Measurements from ENCODE around the gene ATXN7L1.
"Not testable (repeated sequence)": the region's sequence is repeated elsewhere in the genome, so short reads cannot be mapped to it uniquely, and the experiment has no call there.

The ATXN7L1 gene

DNA sequence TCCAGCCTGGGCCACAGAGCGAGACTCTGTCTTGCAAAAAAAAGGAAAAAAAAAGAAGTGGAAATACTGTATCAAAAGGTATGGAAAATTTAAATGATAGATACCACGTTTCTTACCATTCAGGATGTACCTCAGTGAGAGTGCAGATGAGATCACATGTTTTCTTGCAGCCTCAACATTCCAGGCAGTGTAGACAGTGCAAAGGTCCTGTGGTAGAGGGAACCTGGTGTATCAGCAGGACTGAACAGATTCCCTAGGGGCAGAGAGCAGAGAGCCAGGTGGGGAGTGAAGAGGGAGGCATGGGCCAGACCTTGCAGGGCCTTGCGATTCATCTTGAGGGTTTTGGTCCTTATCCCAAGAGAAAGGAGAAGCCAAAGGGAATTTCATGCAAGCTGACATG, 17.7 kb upstream of the ATXN7L1 start:
- in situ Hi-C loops (cut with MboI; ENCODE audit: low sequenced_read_pairs), result no loop called here

DNA sequence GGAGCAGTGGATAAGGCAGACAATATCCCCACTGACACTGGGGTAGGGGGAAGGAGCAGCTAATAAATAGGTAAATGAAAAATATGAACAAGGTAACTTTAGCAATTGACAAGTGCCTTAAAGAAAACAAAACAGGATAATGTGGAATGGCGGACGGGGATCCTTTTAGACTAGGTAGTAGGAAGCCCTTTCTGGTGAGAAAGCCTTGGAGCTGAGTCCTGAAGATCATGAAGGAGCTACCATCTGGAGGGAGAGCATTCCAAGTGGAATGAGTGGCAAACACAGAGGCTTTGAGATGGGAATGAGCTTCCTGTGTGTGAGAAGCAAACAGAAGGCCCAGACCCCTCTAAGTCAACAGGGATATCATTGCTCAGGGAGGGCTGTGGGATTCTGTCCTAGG, 16.0 kb upstream of the ATXN7L1 start:
- in situ Hi-C loops (cut with MboI; ENCODE audit: low sequenced_read_pairs), result no loop called here

DNA sequence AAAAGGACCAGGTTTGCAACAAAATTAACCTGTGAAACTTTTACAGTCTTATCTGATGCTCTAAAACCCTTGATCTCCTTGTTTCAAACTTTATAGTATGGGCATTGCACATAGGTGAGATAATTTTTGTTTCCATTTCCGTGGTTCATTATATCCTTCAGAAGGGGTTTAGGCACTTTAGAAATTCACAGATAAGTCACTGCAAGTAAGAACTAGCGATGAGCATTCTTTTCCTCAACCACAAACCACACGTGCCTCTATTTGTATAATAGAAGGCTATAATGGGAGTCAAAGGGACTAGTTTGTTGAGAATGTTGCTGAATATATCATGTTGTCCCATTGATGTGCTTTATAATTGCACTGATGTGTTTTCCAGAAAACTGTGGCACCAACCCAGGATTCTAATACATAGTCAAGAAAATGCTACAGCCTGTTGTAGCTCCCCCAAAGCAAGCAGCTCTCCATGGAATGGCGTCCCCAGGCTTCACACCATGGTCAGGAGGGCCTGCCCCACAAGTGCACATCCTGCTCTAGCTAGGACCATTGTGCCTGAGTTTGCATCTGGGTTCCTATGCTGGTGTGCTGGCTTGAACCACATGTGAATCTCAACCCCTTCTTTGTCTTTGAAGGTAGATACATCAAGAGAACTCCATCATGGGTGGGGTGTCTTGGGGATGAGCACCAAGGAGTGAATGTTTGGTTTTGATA, 14.0 kb upstream of the ATXN7L1 start:
- in situ Hi-C loops (cut with MboI; ENCODE audit: low sequenced_read_pairs), result no loop called here

DNA sequence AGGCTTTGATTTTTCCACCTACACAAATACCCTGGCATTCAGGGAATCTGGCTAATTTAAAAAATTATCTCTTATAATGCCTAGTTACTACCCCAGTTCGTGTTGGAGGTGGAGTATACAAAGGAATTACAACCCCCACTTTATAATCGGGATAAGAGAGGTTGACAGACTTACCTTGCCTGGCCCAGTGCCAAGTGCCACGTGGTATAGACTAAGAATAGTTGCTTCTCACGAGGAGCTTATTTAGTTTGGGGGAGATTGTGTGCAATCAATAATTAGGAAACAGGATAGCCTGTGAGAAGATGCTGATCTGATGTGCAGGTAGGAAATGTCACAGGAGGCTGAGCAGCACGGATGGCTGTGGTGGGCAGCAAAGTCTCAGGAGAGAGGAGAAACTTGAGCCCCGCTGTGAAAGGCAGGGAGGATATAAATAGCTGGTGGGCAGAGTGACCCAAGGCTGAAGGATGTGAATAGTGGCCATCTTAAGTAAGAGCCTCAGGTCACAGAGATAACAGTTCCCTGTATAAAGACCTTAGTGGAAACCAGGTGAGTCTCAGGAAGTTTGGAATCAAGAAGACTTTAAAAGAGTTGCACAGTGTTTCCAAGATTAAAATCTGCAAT, 11.3 kb upstream of the ATXN7L1 start:
- in situ Hi-C loops (cut with MboI; ENCODE audit: low sequenced_read_pairs), result no loop called here

DNA sequence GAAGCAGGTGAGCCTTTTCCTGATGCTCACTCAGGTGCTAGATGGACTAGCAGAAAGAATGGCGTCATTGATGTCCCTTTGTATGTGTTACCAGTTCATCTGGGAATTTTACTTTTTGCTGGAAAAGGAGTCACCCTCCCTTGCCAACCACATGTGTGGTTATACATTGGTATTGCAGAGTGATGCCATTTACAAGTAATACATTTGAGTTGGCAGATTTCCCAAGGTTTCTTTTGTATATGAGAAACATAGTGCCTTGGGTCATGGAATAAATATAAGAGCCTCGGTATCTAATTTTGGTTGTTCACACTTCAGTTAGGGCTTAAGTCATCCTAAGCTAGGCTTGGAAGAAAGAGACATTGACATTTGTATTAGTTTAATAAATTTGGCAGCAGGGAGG, 10.4 kb upstream of the ATXN7L1 start:
- in situ Hi-C loops (cut with MboI; ENCODE audit: low sequenced_read_pairs), result no loop called here

DNA sequence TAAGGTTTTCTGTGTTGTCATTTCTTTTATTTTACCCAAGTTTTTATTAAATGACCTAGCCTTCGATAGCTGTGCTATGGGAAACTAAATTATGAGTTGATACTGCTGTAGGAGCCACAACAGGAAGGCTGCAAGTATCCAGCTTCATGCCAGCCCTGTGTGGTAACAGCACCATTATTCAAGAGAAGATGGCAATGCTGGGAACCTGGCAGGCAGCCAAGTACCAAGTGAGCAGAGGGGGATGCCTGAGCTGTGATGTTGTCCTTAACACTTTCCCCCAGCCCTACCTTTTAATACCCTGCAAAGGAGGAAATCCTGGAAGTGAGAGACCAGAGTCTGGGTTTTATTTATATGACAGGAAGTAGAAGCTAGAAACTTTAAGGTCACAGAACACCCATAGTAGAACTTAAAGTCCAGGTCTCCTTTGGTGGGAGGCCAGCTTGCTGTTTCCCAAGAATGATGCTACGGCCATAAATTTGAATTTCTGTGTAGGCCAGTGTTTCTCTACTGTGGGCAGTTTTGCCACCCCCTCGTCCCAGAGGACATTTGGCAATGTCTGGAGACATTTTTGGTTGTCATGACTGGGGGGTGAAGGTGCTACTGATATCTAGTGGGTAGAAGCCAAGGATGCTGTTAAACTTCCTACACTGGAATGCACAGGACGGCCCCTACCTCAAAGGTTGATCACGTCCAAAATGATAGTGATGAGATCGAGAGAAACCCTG, 9.2 kb upstream of the ATXN7L1 start:
- in situ Hi-C loops (cut with MboI; ENCODE audit: low sequenced_read_pairs), result no loop called here

DNA sequence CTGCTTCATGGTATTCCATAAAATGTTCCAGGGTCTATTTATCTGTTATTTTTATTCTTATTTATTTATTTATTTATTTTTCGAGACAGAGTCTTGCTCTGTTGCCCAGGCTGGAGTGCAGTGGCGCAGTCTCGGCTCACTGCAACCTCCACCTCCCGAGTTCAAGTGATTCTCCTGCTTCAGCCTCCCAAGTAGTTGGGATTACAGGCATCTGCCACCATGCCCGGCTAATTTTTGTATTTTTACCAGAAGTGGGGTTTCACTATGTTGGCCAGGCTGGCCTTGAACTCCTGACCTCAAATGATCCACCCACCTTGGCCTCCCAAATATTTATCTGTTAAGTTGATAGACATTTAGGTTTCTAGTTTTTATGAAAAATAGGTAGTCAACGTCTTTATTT, 6.8 kb upstream of the ATXN7L1 start:
- in situ Hi-C loops (cut with MboI; ENCODE audit: low sequenced_read_pairs), result not testable (repeated sequence)

DNA sequence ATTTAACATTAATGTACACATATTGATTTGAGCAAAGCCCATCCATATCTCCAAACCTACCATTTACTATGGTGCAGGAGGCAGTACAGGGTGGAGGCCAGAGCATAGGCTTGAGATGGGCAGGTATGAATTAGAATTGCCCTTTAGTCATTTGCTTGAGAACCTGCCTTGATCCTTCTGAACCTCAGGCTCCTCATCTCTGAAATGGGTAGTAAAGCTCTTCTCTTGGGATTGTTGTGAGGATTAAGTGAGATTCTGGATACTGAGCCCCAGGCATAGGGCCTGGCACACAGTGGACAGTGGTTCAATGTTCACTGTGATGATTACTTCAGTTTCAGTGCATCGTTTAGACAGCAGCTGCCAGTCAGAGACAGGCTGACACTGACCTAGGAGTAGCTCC, 5.0 kb upstream of the ATXN7L1 start:
- in situ Hi-C loops (cut with MboI; ENCODE audit: low sequenced_read_pairs), result no loop called here

DNA sequence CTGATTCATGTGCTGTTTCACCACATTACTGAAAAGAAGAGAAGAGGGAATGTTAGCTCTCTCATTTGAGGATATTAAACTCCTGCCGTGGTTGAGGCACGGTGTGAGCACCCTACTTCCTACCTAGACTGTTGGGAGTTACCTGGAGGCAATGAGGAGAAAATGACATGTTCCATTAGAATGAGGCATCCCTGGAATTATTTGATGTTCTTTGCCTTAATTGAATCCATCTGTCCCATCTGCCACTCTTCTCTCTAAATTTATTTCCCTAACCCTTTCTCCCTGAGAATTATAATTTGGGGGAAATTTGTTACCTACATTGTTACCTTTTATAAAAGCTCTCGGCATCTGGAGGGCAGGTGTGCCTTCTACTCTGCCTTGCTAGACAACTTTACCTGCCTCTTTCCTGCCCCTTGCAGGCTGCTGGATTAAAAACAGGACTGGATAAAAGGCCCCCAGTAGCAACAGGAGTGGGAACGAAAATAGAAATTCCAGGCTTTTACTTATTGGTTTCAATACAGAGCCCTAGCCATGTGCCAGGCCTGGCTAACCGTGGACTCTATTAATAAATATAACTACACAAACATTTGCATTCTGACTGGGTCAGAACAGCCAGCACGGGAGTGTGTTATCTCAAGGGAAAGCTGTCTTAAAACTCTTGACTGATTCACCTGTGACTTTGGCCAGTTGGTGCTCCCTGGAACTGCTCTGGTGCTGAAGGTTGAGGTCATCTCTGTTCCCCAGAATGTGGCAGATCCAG, 4.4 kb upstream of the ATXN7L1 start:
- in situ Hi-C loops (cut with MboI; ENCODE audit: low sequenced_read_pairs), result no loop called here

DNA sequence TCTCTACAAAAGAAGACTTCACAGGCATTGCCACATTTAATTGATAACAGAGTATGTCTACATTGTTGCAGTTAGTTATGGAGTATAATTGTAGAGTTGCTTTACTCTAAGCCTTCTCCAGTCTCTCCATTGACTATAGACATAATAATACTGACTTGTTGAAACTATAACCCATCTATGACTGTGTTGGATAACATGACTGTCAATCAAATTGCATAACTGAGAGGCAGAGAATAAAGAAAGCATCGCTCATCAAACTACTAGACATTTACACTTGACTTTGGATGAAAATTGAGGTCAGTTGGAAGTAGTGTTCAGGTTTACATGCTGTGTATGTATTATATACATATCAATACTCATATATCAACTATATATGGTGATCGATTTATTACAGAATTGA, 3.4 kb upstream of the ATXN7L1 start:
- in situ Hi-C loops (cut with MboI; ENCODE audit: low sequenced_read_pairs), result no loop called here

DNA sequence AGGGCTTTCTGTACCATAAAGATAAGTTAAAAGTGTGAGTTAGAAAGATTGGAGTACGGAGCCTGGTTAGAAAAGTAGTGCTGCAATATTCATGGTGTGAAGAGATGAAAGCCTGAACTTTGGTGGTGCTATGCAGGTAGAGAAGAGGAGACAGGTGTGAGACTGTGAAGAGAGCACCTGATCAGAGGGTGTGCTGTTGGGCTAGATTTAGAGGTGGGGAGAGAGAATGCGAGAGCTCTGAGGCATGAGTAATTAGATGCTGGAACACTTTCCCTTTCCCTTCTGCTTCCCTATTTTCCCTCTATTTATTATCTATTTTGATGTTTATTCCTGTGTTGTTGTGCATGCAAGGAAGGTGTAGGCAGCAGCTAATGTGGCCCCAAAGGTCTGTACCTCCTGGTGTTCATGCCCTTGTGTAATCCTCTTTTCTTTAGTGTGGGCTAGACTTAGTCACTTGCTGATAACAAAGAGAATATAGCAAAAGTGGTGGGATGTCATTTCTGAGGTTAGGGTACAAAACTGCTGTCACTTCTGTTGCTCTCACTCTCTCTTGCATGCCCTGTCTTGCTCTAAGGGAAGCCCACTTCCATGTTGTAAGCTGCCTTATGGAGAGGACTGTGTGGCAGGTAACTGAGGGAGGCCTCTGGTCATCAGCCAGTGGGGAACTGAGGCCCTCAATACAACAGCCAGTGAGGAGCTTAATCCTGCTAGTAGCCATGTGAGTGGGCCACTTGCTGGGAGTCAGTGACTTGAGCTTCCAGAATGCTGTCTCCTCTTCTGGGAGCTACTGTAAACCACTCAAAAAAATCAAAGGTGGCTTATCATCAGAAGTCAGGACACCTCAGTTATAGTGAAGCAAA, 2.6 kb upstream of the ATXN7L1 start:
- in situ Hi-C loops (cut with MboI; ENCODE audit: low sequenced_read_pairs), result no loop called here

DNA sequence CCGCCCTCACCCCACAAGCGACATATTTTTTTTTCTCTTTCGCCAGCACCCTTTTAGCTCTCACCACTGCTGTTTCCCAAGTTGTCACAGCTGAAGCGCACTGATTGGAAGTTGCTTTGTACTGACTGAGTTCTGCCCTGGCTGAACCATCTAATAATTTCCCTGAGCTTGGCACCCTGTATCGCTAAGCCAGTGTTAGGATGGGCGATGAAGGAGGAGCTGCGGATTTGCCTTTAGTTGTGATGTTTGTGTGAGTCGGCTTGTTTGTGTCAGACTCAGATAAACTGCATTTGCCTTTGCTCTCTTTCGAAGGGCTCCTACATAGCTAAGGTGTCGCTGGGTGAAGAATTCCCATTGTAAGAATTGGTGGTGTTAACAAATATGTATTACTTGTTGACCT, 1.3 kb upstream of the ATXN7L1 start:
- in situ Hi-C loops (cut with MboI; ENCODE audit: low sequenced_read_pairs), result no loop called here

DNA sequence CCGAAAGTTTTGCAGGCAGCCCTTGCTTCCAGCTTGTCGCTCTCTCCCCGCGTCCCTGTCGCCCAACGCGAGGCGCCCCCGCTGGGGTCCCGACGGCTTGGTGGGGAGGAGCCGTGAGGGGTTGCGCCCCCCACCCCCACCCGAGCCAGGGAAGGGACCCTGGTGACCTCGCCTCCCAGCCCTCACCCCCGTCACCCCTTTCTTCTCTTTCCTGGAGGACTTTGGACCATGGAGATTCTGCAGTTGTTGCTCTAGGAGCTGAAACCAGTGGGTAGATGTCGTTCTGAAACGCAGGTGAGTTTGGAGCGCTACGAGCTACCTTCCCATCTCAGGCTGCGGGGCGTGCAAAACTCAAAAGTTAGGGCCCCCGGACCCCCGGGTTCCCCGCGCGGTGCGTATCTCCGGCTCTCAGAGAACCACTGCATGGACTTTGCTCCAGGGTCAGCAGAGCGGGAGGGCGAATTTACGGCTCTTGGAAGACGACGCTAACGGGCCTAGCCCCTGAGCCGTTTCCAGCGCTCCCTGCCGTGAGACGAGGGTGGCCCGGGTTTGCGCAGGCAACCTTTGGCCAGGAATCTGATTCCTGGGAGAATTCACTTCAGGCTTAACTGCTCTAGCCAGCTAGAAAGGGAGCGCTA, 684 bp upstream of the ATXN7L1 start:
- in situ Hi-C loops (cut with MboI; ENCODE audit: low sequenced_read_pairs), result no loop called here

DNA sequence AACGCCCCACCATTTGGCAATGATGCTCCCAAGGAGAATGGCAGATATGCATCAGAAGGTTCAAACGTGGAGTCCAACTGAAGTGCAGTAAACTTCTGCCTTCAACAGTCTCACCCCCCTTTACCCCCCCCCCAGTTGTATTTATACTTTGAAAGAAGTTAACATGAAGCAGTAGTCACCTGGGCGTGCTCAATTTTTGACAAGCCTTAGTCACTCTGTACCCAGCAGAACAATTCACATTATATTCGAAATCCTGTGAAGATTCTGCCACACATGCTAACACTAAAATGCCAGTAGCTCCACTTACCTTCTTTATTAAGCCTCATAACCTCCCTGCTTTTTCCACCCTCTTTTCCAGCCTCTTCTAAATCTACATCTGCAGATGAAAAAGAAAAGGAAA, 894 bp downstream of the ATXN7L1 start:
- in situ Hi-C loops (cut with MboI; ENCODE audit: low sequenced_read_pairs), result no loop called here

DNA sequence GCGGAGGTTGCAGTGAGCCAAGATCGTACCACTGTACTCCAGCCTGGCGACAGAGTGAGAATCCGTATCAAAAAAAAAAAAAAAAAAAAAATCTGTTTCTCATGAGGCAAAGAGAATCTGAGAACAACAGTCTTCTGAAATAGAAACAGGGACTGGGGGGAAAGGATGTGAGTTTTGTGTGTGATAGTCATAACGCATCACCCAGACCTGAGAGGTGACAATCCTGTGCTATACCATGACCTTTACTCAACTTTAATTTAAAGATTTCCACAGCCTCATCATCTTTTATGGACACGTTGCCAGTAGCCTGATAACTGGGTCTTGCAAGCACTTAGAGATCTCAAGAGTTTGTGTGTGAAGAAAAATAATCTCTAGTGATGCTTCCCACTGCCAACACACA, 2.3 kb downstream of the ATXN7L1 start:
- in situ Hi-C loops (cut with MboI; ENCODE audit: low sequenced_read_pairs), result no loop called here

DNA sequence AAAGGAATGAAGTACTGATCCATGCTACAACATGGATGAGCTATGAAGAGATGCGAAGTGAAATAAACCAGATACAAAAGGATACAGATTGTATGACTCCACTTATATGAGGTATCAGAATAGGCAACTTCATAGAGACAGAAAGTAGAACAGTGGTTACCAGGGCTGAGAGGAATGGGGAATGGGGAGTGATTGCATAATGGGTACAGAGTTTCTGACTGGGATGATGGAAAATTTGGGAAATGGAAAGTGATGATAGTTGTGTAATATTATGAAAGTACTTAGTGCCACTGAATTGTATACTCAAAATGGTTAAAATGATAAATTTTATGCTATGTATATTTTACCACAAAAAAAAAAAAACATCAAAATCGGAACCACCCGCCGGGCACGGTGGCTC, 3.9 kb downstream of the ATXN7L1 start:
- in situ Hi-C loops (cut with MboI; ENCODE audit: low sequenced_read_pairs), result no loop called here

DNA sequence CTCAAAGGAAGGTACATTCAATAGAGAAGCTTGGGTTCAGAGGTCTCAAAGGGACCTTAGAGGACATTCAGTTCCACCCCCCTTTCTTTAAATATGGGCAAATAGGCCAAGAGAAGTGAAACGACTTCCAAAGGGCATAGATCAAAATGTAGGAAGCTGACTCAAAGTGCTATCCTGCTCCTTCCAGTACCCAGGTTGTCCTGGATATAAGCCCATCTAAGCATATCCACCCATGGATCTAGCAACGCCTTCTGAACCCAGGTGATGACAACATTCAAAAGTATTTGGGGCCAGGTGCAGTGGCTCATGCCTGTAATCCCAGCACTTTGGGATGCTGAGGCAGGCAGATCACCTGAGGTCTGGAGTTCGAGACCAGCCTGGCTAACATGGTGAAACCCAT, 5.3 kb downstream of the ATXN7L1 start:
- in situ Hi-C loops (cut with MboI; ENCODE audit: low sequenced_read_pairs), result no loop called here

DNA sequence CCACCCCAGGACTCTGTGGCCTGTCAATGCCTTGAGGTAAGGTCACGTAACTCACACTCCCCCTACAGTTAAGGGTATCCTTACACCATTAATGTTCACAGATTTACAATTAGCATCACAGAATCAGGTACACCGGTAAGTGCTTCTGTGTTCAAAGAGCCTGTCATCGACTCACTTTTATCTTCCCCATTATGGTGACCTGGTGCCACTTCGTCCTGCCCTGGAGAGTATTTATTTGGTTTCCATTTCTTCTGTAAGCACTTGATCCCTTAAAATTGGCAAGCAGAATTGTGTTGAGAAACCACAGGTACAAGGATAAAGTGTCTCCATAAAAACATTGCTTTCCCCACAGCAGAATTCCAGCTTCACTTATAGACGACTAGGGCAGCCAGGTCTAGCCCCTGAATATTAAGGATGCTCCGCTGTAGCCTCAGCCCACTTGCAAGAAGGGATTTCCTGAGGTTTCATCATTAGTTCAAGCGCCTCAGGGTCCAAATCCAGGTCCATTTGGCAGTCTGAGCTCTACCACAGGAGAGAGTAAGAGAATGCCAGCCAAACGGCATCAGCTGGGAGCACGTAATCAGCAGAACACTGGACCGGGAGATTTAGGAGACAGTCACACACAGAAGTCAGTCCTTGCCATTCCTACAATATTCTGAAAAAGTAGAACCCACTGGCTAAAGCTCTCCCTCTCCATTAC, 10.1 kb downstream of the ATXN7L1 start:
- in situ Hi-C loops (cut with MboI; ENCODE audit: low sequenced_read_pairs), result no loop called here

DNA sequence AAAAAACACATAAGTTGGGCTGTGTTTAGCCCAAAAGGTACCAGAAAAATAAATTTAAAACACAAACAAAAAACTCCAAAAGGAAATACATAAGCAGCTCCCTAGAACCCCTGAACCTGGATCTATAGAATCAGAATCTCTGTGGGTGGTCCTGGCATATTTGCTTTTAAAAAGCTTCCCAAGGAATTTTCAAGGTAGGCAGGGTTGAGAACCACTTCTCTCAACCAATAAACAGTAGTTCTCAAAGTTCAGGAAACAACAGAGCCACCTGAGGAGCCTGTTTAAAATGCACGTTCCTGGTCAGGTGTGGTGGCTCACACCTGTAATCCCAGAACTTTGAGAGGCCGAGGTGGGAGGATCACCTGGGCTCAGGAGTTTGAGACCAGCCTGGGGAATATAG, 12.5 kb downstream of the ATXN7L1 start:
- in situ Hi-C loops (cut with MboI; ENCODE audit: low sequenced_read_pairs), result no loop called here

DNA sequence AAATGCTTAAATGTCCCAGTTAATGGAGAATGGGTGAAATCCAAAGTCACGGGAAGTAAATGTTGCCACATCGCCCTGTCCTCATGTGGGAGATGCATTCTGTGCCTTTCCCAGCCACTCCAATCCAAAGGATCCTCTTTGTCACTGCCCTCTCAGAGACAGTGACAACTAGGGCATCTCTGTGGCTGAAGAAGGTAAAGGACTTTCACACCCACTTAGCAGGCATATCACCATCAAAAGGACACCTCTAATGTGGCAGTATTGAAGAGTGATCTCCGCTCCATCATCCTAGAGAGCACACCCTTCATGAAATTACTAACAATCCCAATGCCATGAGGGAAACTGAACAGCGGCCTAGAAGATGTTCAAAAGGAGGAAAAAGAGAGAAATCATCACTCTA, 13.6 kb downstream of the ATXN7L1 start:
- in situ Hi-C loops (cut with MboI; ENCODE audit: low sequenced_read_pairs), result no loop called here

Data from hTERT RPE-1 (cell line).